ENCODE results near the gene TBC1D17. TPM values are rescaled to one million over a fixed set of nuclear protein-coding genes. Genes with fewer than 3 reads are reported as not detected.

The TBC1D17 gene
- total and polyA plus RNA-seq, 2 of the 13 experiments (the other 11 are each of a cell fraction or from before 2014, with no cell fraction given) = 9.7 to 16.9 TPM

DNA sequence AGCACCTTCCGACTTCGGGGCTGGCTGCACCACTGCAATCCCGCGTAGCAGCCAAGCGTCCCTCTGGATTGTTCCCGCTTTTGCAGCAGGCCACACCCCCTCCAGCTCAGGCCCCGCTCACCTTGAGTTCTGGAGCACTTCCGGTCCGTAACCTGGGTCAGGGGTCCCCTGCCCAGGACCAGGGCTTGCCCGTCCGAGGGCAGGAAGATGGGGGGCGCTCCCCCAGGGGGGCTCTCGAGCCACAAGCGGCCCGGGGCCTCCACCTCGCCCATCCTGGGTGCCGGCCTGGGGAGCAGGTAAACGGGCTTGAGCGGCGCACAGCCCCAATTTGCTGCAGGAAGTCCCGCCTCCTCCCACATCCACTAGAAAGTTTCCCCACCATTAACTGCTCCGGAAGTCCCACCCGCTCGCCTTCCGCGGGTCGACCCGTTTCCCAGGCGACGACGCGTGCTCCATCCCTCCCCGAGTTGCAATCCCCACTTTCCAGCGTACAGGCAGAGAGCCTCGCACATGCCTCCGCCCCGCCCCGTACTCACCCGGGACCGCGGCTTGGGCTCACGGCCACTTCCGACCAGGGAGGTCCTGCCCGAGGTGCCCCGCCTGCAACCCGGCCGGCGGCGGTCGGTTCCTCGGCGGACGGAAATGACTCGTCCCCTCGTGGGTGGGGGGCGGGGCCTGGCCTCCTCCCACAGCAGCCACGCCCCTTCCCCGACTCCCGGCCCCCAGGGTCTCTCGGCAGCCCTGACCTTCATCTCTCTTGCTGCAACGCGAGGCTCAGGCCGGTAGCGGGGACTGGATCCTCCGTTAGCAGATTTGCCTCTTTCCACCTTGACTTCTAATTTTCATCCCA, 10.3 kb upstream of the TBC1D17 start, which contains the start of gene PNKP (continued):
- TF ChIP-seq, protein P1, sequence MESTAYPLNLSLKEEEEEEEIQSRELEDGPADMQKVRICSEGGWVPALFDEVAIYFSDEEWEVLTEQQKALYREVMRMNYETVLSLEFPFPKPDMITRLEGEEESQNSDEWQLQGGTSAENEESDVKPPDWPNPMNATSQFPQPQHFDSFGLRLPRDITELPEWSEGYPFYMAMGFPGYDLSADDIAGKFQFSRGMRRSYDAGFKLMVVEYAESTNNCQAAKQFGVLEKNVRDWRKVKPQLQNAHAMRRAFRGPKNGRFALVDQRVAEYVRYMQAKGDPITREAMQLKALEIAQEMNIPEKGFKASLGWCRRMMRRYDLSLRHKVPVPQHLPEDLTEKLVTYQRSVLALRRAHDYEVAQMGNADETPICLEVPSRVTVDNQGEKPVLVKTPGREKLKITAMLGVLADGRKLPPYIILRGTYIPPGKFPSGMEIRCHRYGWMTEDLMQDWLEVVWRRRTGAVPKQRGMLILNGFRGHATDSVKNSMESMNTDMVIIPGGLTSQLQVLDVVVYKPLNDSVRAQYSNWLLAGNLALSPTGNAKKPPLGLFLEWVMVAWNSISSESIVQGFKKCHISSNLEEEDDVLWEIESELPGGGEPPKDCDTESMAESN (CRISPR knock-in tag; conservative IDR thresholded peaks at IDR 0.05) = no peak; the same call in 1 of the 2 replicates
- TF ChIP-seq TFDP1 (CRISPR knock-in tag; IDR thresholded peaks at IDR 0.05; ENCODE audit: borderline replicate concordance) = peak; percentile 80; the same call in 1 of the 2 replicates
- TF ChIP-seq ZNF546 (CRISPR knock-in tag; conservative IDR thresholded peaks at IDR 0.05) = no peak; the same call in 1 of the 2 replicates
- TF ChIP-seq IKZF4 (CRISPR knock-in tag; IDR thresholded peaks at IDR 0.05; ENCODE audit: borderline replicate concordance, low read depth, not compliant biosample characterization) = no peak
- TF ChIP-seq ZNF772 (CRISPR knock-in tag; IDR thresholded peaks at IDR 0.05) = peak; percentile 92; the same call in 1 of the 2 replicates
- TF ChIP-seq, protein P2, sequence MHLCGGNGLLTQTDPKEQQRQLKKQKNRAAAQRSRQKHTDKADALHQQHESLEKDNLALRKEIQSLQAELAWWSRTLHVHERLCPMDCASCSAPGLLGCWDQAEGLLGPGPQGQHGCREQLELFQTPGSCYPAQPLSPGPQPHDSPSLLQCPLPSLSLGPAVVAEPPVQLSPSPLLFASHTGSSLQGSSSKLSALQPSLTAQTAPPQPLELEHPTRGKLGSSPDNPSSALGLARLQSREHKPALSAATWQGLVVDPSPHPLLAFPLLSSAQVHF (CRISPR knock-in tag; IDR thresholded peaks at IDR 0.05) = peak; percentile 64; the same call in 1 of the 2 replicates
- TF ChIP-seq ATF7-NPFF (CRISPR knock-in tag; IDR thresholded peaks at IDR 0.05; ENCODE audit: low read depth) = peak; percentile 51; the same call in 1 of the 2 replicates
- TF ChIP-seq ZNF616 (CRISPR knock-in tag; IDR thresholded peaks at IDR 0.05; ENCODE audit: low read depth) = peak; percentile 63; the same call in 1 of the 2 replicates
- TF ChIP-seq, protein P3, sequence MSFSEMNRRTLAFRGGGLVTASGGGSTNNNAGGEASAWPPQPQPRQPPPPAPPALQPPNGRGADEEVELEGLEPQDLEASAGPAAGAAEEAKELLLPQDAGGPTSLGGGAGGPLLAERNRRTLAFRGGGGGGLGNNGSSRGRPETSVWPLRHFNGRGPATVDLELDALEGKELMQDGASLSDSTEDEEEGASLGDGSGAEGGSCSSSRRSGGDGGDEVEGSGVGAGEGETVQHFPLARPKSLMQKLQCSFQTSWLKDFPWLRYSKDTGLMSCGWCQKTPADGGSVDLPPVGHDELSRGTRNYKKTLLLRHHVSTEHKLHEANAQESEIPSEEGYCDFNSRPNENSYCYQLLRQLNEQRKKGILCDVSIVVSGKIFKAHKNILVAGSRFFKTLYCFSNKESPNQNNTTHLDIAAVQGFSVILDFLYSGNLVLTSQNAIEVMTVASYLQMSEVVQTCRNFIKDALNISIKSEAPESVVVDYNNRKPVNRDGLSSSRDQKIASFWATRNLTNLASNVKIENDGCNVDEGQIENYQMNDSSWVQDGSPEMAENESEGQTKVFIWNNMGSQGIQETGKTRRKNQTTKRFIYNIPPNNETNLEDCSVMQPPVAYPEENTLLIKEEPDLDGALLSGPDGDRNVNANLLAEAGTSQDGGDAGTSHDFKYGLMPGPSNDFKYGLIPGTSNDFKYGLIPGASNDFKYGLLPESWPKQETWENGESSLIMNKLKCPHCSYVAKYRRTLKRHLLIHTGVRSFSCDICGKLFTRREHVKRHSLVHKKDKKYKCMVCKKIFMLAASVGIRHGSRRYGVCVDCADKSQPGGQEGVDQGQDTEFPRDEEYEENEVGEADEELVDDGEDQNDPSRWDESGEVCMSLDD (CRISPR knock-in tag; IDR thresholded peaks at IDR 0.05; ENCODE audit: borderline replicate concordance) = no peak; the same call in 1 of the 2 replicates
- peak; percentile 93 for TF ChIP-seq ZNF605 (CRISPR knock-in tag; IDR thresholded peaks at IDR 0.05)
- no peak for TF ChIP-seq USF2 (IDR thresholded peaks at IDR 0.05; ENCODE audit: low read depth, low read length)
- peak; percentile 46 for TF ChIP-seq USF2 (CRISPR knock-in tag; IDR thresholded peaks at IDR 0.05; ENCODE audit: borderline replicate concordance)
- TF ChIP-seq ZSCAN20 (CRISPR knock-in tag; IDR thresholded peaks at IDR 0.05; ENCODE audit: borderline replicate concordance) = 0 out of 2 replicates have a peak, but pooled peaks have one; percentile 12
- TF ChIP-seq, protein P4, sequence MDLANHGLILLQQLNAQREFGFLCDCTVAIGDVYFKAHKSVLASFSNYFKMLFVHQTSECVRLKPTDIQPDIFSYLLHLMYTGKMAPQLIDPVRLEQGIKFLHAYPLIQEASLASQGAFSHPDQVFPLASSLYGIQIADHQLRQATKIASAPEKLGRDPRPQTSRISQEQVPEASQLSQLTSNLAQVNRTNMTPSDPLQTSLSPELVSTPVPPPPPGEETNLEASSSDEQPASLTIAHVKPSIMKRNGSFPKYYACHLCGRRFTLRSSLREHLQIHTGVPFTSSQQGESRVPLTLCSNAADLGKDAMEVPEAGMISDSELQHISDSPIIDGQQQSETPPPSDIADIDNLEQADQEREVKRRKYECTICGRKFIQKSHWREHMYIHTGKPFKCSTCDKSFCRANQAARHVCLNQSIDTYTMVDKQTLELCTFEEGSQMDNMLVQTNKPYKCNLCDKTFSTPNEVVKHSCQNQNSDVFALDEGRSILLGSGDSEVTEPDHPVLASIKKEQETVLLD (CRISPR knock-in tag; IDR thresholded peaks at IDR 0.05; ENCODE audit: low read depth) = peak; percentile 91
